HEK293 (cell line): ENCODE data around the gene TCF7L1.

Source experiments
- BCL11A ChIP-seq: fragments of 450-650 bp; formaldehyde crosslinking; IDR thresholded peaks from 2 replicates; pipeline ENCODE4 v1.5.1; 2016; ENCODE audit warnings: low read depth, missing biosample characterization, missing genetic modification characterization
- KLF1 ChIP-seq: fragments of 450-650 bp; formaldehyde crosslinking; IDR thresholded peaks from 2 replicates; pipeline ENCODE4 v1.5.1; 2016; ENCODE audit warnings: missing biosample characterization, missing genetic modification characterization
- ZNF174 ChIP-seq: fragments of 450-650 bp; formaldehyde crosslinking; IDR thresholded peaks from 2 replicates; pipeline ENCODE4 v1.5.0; 2017; ENCODE audit warnings: missing biosample characterization, mild to moderate bottlenecking, missing genetic modification characterization
- ZNF211 ChIP-seq: fragments of 450-650 bp; formaldehyde crosslinking; IDR thresholded peaks from 2 replicates; pipeline ENCODE4 v1.5.1; 2016; ENCODE audit warnings: low read depth, missing biosample characterization, missing genetic modification characterization
- ZNF221 ChIP-seq: fragments of 450-650 bp; formaldehyde crosslinking; IDR thresholded peaks from 2 replicates; pipeline ENCODE4 v1.5.1; 2017; ENCODE audit warnings: missing biosample characterization, missing genetic modification characterization, borderline replicate concordance
- ZSCAN23 ChIP-seq: fragments of 450-650 bp; formaldehyde crosslinking; IDR thresholded peaks from 2 replicates; pipeline ENCODE4 v1.5.1; 2016; ENCODE audit warnings: missing biosample characterization, missing genetic modification characterization
- TF ChIP-seq, protein P1 (sequence below): fragments of 450-650 bp; IDR thresholded peaks from 2 replicates; pipeline ENCODE4 v1.5.1; 2018; ENCODE audit warnings: missing biosample characterization, mild to moderate bottlenecking, missing genetic modification characterization
- TF ChIP-seq, protein P2 (sequence below): fragments of 450-650 bp; formaldehyde crosslinking; IDR thresholded peaks from 2 replicates; pipeline ENCODE4 v1.5.1; 2016; ENCODE audit warnings: missing biosample characterization, missing genetic modification characterization

GRCh38 chr2:85132834-85133637 lies at the start of gene TCF7L1:
- TF ChIP-seq ZNF221 (tag by site-specific recombination) = no peak
- no peak for TF ChIP-seq ZSCAN23 (tag by site-specific recombination)
- peak; percentile 58 for TF ChIP-seq KLF1 (tag by site-specific recombination)
- TF ChIP-seq, protein P1, sequence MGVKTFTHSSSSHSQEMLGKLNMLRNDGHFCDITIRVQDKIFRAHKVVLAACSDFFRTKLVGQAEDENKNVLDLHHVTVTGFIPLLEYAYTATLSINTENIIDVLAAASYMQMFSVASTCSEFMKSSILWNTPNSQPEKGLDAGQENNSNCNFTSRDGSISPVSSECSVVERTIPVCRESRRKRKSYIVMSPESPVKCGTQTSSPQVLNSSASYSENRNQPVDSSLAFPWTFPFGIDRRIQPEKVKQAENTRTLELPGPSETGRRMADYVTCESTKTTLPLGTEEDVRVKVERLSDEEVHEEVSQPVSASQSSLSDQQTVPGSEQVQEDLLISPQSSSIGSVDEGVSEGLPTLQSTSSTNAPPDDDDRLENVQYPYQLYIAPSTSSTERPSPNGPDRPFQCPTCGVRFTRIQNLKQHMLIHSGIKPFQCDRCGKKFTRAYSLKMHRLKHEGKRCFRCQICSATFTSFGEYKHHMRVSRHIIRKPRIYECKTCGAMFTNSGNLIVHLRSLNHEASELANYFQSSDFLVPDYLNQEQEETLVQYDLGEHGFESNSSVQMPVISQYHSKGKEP (tag by site-specific recombination) = no peak
- TF ChIP-seq ZNF174 (tag by site-specific recombination) = no peak
- TF ChIP-seq, protein P2, sequence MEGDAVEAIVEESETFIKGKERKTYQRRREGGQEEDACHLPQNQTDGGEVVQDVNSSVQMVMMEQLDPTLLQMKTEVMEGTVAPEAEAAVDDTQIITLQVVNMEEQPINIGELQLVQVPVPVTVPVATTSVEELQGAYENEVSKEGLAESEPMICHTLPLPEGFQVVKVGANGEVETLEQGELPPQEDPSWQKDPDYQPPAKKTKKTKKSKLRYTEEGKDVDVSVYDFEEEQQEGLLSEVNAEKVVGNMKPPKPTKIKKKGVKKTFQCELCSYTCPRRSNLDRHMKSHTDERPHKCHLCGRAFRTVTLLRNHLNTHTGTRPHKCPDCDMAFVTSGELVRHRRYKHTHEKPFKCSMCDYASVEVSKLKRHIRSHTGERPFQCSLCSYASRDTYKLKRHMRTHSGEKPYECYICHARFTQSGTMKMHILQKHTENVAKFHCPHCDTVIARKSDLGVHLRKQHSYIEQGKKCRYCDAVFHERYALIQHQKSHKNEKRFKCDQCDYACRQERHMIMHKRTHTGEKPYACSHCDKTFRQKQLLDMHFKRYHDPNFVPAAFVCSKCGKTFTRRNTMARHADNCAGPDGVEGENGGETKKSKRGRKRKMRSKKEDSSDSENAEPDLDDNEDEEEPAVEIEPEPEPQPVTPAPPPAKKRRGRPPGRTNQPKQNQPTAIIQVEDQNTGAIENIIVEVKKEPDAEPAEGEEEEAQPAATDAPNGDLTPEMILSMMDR (tag by site-specific recombination) = peak; percentile 91
- TF ChIP-seq BCL11A = no peak
- no peak for TF ChIP-seq ZNF211 (tag by site-specific recombination)
